ENCODE measurements around the gene MKI67.

GRCh38 chr10:128060341-128061250, 65.6 kb downstream of the MKI67 start:
- TF ChIP-seq POLR2A (IDR thresholded peaks at IDR 0.05): no peak
- no peak for TF ChIP-seq CTCF (IDR thresholded peaks at IDR 0.05)

Data from lower leg skin (tissue), 3 donors.